Activated CD4-positive, alpha-beta memory T cell treated with anti-CD3 and anti-CD28 coated beads, Interleukin-2, amount 10 ng/mL, durations not matched to agents 7 days and 5 days (primary cell): Measurements from ENCODE around the gene NCOR1. TPM values are rescaled to one million over a fixed set of nuclear protein-coding genes. Genes with fewer than 3 reads are reported as not detected.
"Not testable (repeated sequence)": the region's sequence is repeated elsewhere in the genome, so short reads cannot be mapped to it uniquely, and the experiment has no call there.

Experiments used
- CTCF ChIA-PET: fragments of 350-600 bp; sonication (Branson Sonifier 250); formaldehyde crosslinking; loops from one replicate; lab custom pipeline; 2021; ENCODE audit warnings: antibody characterized with exemption, inconsistent platforms; lab: Charles Lee
- POLR2A ChIA-PET: fragments of 350-600 bp; sonication (Branson Sonifier 250); formaldehyde crosslinking; loops from one replicate; lab custom pipeline; 2021; ENCODE audit warnings: antibody characterized with exemption; lab: Charles Lee
- DNase-seq: peaks from one replicate; pipeline ENCODE4 v3.0.0-alpha.2; 2020
- H3K27ac Mint-ChIP-seq: one replicate; pipeline ENCODE4 v1.8.0; 2021; ENCODE audit warnings: mild to moderate bottlenecking, mixed read lengths
- H3K27me3 Mint-ChIP-seq: one replicate; pipeline ENCODE4 v1.8.0; 2021; ENCODE audit warnings: mixed read lengths
- H3K36me3 Mint-ChIP-seq: one replicate; pipeline ENCODE4 v1.8.0; 2021; ENCODE audit warnings: low read depth, mixed read lengths
- H3K4me1 Mint-ChIP-seq: one replicate; pipeline ENCODE4 v1.8.0; 2021; ENCODE audit warnings: mixed read lengths
- H3K4me3 Mint-ChIP-seq: one replicate; pipeline ENCODE4 v1.8.0; 2021; ENCODE audit warnings: mild to moderate bottlenecking, mixed read lengths
- H3K9me3 Mint-ChIP-seq: one replicate; pipeline ENCODE4 v1.8.0; 2021; ENCODE audit warnings: mixed read lengths
- total RNA-seq, 2 experiments: library from RNA; stranded (reverse); gene quantifications; one replicate each; pipeline ENCODE4 v1.2.3, GENCODE V29; 2021

NCOR1 gene
- total RNA-seq, 2 experiments from 2014 or later, result 136 to 141 TPM

- Mint-ChIP-seq H3K4me1 (peaks cover 2% of the 10 kb centered on the region), H3K36me3 (peaks cover 44% of the 10 kb centered on the region), H3K4me3 (no peak overlapping the region), H3K27ac (no peak overlapping the region), H3K9me3 (no peaks in the 10 kb centered on the region), H3K27me3 (no peaks in the 10 kb centered on the region)
- DNase-seq, result no peak
- POLR2A ChIA-PET, result no interaction called here
- CTCF ChIA-PET, result no interaction called here
Measured at GRCh38 chr17:16181581-16181980, 33.8 kb downstream of the NCOR1 start.

GRCh38 chr17:16178836-16179235 lies 36.5 kb downstream of the NCOR1 start:
- Mint-ChIP-seq H3K27ac (no peak overlapping the region), H3K9me3 (no peaks in the 10 kb centered on the region), H3K27me3 (no peaks in the 10 kb centered on the region), H3K4me3 (no peak overlapping the region), H3K4me1 (peaks cover 3% of the 10 kb centered on the region), H3K36me3 (peaks cover 28% of the 10 kb centered on the region)
- ChIA-PET POLR2A (no interaction called here), CTCF (interaction anchor here (0.6 kb wide), 1 partner anchor 317 kb away, joined by 3 read pairs; no protein-coding TSS in a partner anchor)
- no peak for DNase-seq

GRCh38 chr17:16171613-16172012 lies 43.7 kb downstream of the NCOR1 start:
- no peak for DNase-seq
- ChIA-PET CTCF (no interaction called here), POLR2A (no interaction called here)
- Mint-ChIP-seq H3K27ac (no peak overlapping the region), H3K4me3 (no peak overlapping the region), H3K36me3 (peaks cover 37% of the 10 kb centered on the region), H3K9me3 (no peaks in the 10 kb centered on the region), H3K4me1 (peaks cover 9% of the 10 kb centered on the region), H3K27me3 (no peaks in the 10 kb centered on the region)

GRCh38 chr17:16166766-16167165 lies 48.6 kb downstream of the NCOR1 start:
- H3K4me1 Mint-ChIP-seq, H3K27me3 Mint-ChIP-seq, CTCF ChIA-PET, H3K4me3 Mint-ChIP-seq, H3K27ac Mint-ChIP-seq, POLR2A ChIA-PET, H3K9me3 Mint-ChIP-seq, DNase-seq: not testable (repeated sequence)
- H3K36me3 Mint-ChIP-seq, result peaks cover 52% of the 10 kb centered on the region

- ChIA-PET POLR2A (interaction anchor here (1.1 kb wide), 1 partner anchor 9 kb away, joined by 3 read pairs; no protein-coding TSS in a partner anchor), CTCF (interaction anchor here (0.7 kb wide), 1 partner anchor 133 kb away, joined by 3 read pairs; no protein-coding TSS in a partner anchor)
- H3K27ac Mint-ChIP-seq, result no peak overlapping the region
- H3K4me3 Mint-ChIP-seq, result no peak overlapping the region
- H3K36me3 Mint-ChIP-seq, result peaks cover 57% of the 10 kb centered on the region
- DNase-seq, result no peak
- peaks cover 1% of the 10 kb centered on the region for H3K4me1 Mint-ChIP-seq
- no peaks in the 10 kb centered on the region for H3K27me3 Mint-ChIP-seq
- no peaks in the 10 kb centered on the region for H3K9me3 Mint-ChIP-seq
Measured at GRCh38 chr17:16158714-16159113, 56.6 kb downstream of the NCOR1 start.

- Mint-ChIP-seq H3K27me3 (no peaks in the 10 kb centered on the region), H3K4me1 (peaks cover 1% of the 10 kb centered on the region), H3K36me3 (peaks cover 63% of the 10 kb centered on the region), H3K27ac (no peak overlapping the region), H3K9me3 (no peaks in the 10 kb centered on the region), H3K4me3 (no peak overlapping the region)
- no peak for DNase-seq
- POLR2A ChIA-PET, result no interaction called here
- CTCF ChIA-PET, result no interaction called here
Measured at GRCh38 chr17:16155536-16155935, 59.8 kb downstream of the NCOR1 start.

- peaks cover 69% of the 10 kb centered on the region for H3K36me3 Mint-ChIP-seq
- H3K27ac Mint-ChIP-seq, H3K9me3 Mint-ChIP-seq, H3K27me3 Mint-ChIP-seq, H3K4me1 Mint-ChIP-seq, H3K4me3 Mint-ChIP-seq, POLR2A ChIA-PET, CTCF ChIA-PET, DNase-seq: not testable (repeated sequence)
Measured at GRCh38 chr17:16152326-16152725, 63.0 kb downstream of the NCOR1 start.

- no peak overlapping the region for H3K27ac Mint-ChIP-seq
- no peaks in the 10 kb centered on the region for H3K9me3 Mint-ChIP-seq
- H3K4me3 Mint-ChIP-seq, result no peak overlapping the region
- H3K27me3 Mint-ChIP-seq, result no peaks in the 10 kb centered on the region
- no peak for DNase-seq
- no peaks in the 10 kb centered on the region for H3K4me1 Mint-ChIP-seq
- CTCF ChIA-PET, result interaction anchor here (0.9 kb wide), 1 partner anchor 203 kb away, joined by 3 read pairs; the partner anchor contains the start of gene CENPV
- POLR2A ChIA-PET, result interaction anchor here (1.1 kb wide), 1 partner anchor 8 kb away, joined by 3 read pairs; no protein-coding TSS in a partner anchor
- H3K36me3 Mint-ChIP-seq, result peaks cover 64% of the 10 kb centered on the region
Measured at GRCh38 chr17:16150251-16150856, 65.0 kb downstream of the NCOR1 start.

- Mint-ChIP-seq H3K36me3 (peaks cover 58% of the 10 kb centered on the region), H3K4me1 (no peaks in the 10 kb centered on the region), H3K9me3 (no peaks in the 10 kb centered on the region), H3K27ac (no peak overlapping the region), H3K27me3 (no peaks in the 10 kb centered on the region), H3K4me3 (no peak overlapping the region)
- CTCF ChIA-PET, result no interaction called here
- POLR2A ChIA-PET, result no interaction called here
- no peak for DNase-seq
Measured at GRCh38 chr17:16148596-16148995, 66.7 kb downstream of the NCOR1 start.

- CTCF ChIA-PET, H3K27ac Mint-ChIP-seq, H3K4me3 Mint-ChIP-seq, H3K27me3 Mint-ChIP-seq, H3K9me3 Mint-ChIP-seq, H3K4me1 Mint-ChIP-seq, POLR2A ChIA-PET, DNase-seq: not testable (repeated sequence)
- peaks cover 45% of the 10 kb centered on the region for H3K36me3 Mint-ChIP-seq
Measured at GRCh38 chr17:16145319-16145890, 69.9 kb downstream of the NCOR1 start.

- CTCF ChIA-PET, result no interaction called here
- Mint-ChIP-seq H3K36me3 (peaks cover 48% of the 10 kb centered on the region), H3K27me3 (no peaks in the 10 kb centered on the region), H3K4me3 (no peak overlapping the region), H3K9me3 (no peaks in the 10 kb centered on the region), H3K27ac (no peak overlapping the region), H3K4me1 (no peaks in the 10 kb centered on the region)
- POLR2A ChIA-PET, result no interaction called here
- no peak for DNase-seq
Measured at GRCh38 chr17:16141685-16142084, 73.6 kb downstream of the NCOR1 start.

GRCh38 chr17:16140854-16141253 lies 74.5 kb downstream of the NCOR1 start:
- no peak overlapping the region for H3K4me3 Mint-ChIP-seq
- no peak for DNase-seq
- CTCF ChIA-PET, result no interaction called here
- POLR2A ChIA-PET, result no interaction called here
- H3K27me3 Mint-ChIP-seq, result no peaks in the 10 kb centered on the region
- no peak overlapping the region for H3K27ac Mint-ChIP-seq
- no peaks in the 10 kb centered on the region for H3K9me3 Mint-ChIP-seq
- H3K36me3 Mint-ChIP-seq, result peaks cover 46% of the 10 kb centered on the region
- H3K4me1 Mint-ChIP-seq, result no peaks in the 10 kb centered on the region

- DNase-seq, result no peak
- POLR2A ChIA-PET, result no interaction called here
- no peak overlapping the region for H3K4me3 Mint-ChIP-seq
- H3K36me3 Mint-ChIP-seq, result peaks cover 53% of the 10 kb centered on the region
- H3K27me3 Mint-ChIP-seq, result no peaks in the 10 kb centered on the region
- H3K27ac Mint-ChIP-seq, result no peak overlapping the region
- H3K4me1 Mint-ChIP-seq, result no peaks in the 10 kb centered on the region
- H3K9me3 Mint-ChIP-seq, result no peaks in the 10 kb centered on the region
- CTCF ChIA-PET, result no interaction called here
Measured at GRCh38 chr17:16135461-16135860, 79.9 kb downstream of the NCOR1 start.

- Mint-ChIP-seq H3K36me3 (peaks cover 53% of the 10 kb centered on the region), H3K9me3 (no peaks in the 10 kb centered on the region), H3K27ac (no peak overlapping the region), H3K4me3 (no peak overlapping the region), H3K4me1 (no peaks in the 10 kb centered on the region), H3K27me3 (no peaks in the 10 kb centered on the region)
- POLR2A ChIA-PET, result no interaction called here
- DNase-seq, result no peak
- CTCF ChIA-PET, result no interaction called here
Measured at GRCh38 chr17:16131593-16131992, 83.7 kb downstream of the NCOR1 start.
